B cell (primary cell): ENCODE results near the gene TK2.

Source experiments
- EZH2 ChIP-seq: IDR thresholded peaks from 2 replicates; pipeline ENCODE4 v1.6.1; 2012; ENCODE audit warnings: borderline replicate concordance, low read depth, mild to moderate bottlenecking, moderate library complexity, low read length; ENCODE audit not compliant: insufficient read depth, poor library complexity, severe bottlenecking
- TF ChIP-seq, protein P1 (sequence below): fragments of 200-600 bp; IDR thresholded peaks from one replicate; pipeline ENCODE4 v1.8.0; 2022; ENCODE audit warnings: antibody characterized with exemption, mild to moderate bottlenecking

DNA sequence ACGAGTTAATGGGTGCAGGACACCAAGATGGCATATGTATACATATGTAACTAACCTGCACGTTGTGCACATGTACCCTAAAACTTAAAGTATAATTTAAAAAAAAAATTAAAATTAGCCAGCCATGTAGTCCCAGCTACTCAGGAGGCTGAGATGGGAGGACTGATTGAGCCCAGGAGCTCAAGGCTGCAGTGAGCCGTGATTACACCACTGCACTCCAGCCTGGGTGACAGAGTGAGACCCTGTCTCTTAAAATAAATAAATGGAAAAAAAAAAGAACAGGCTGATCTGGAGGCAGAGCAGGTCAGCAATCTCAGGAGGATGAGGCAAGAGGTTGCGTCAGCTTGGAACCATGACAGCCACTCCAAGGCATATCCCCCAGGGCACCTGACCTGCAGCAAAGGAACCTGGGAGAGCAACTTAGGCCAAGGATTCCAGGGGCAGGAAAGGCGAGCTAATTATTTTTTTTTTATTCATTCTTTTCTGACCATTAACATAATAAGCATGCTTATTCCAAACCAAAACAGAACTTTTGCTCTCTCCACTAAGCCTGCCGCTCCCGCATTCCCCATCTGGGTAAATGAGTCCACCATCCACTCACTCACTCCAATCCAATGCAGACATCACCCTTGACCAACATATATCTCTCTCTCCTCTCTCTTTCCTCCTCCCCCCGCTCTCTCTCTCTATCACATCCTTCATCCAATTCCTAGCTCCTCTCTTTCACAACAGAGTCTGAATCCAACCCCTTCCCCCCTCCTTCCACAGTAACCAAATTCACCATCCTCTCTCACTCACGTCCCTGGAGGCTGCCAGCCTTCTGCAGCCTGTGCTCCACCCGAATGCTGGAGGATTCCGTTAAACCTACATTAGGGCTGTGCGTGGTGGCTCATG is 47.7 kb downstream of the TK2 start:
- TF ChIP-seq, protein P1, sequence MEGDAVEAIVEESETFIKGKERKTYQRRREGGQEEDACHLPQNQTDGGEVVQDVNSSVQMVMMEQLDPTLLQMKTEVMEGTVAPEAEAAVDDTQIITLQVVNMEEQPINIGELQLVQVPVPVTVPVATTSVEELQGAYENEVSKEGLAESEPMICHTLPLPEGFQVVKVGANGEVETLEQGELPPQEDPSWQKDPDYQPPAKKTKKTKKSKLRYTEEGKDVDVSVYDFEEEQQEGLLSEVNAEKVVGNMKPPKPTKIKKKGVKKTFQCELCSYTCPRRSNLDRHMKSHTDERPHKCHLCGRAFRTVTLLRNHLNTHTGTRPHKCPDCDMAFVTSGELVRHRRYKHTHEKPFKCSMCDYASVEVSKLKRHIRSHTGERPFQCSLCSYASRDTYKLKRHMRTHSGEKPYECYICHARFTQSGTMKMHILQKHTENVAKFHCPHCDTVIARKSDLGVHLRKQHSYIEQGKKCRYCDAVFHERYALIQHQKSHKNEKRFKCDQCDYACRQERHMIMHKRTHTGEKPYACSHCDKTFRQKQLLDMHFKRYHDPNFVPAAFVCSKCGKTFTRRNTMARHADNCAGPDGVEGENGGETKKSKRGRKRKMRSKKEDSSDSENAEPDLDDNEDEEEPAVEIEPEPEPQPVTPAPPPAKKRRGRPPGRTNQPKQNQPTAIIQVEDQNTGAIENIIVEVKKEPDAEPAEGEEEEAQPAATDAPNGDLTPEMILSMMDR = no peak
- no peak for TF ChIP-seq EZH2
